Activated T-helper 17 cell treated with anti-CD3 and anti-CD28 coated beads, Interleukin-2, amount 50 U/mL, for 72 hours (primary cell): ENCODE results near the gene WNT5B. TPM values are rescaled to one million over a fixed set of nuclear protein-coding genes. Genes with fewer than 3 reads are reported as not detected.
A peak's percentile ranks its signal among the peaks of the same experiment; 100 is the strongest.

ENCODE experiments used
- ATAC-seq: fragments of 150-1000 bp; cut with Tn5 transposase; replicated peaks from 2 replicates; pipeline ENCODE4 v1.10.0; 2021; ENCODE audit warnings: mild to moderate bottlenecking, moderate library complexity
- H3K27ac Mint-ChIP-seq: one replicate; pipeline ENCODE4 v1.8.0; 2022; ENCODE audit warnings: mixed read lengths
- H3K27me3 Mint-ChIP-seq: one replicate; pipeline ENCODE4 v1.8.0; 2022; ENCODE audit warnings: mixed read lengths
- H3K36me3 Mint-ChIP-seq: one replicate; pipeline ENCODE4 v1.8.0; 2022; ENCODE audit warnings: low read depth, mild to moderate bottlenecking, mixed read lengths
- H3K4me1 Mint-ChIP-seq: one replicate; pipeline ENCODE4 v1.8.0; 2022; ENCODE audit warnings: mixed read lengths
- H3K4me3 Mint-ChIP-seq: one replicate; pipeline ENCODE4 v1.8.0; 2022; ENCODE audit warnings: mild to moderate bottlenecking, mixed read lengths
- H3K9me3 Mint-ChIP-seq: one replicate; pipeline ENCODE4 v1.8.0; 2022; ENCODE audit warnings: mixed read lengths
- total RNA-seq, 2 donors: library from RNA; stranded (reverse); gene quantifications; one replicate each; pipeline ENCODE4 v1.2.3, GENCODE V29; 2022

Gene WNT5B
- total RNA-seq, 2 donors from 2014 or later, result 0.26 to 0.30 TPM

DNA sequence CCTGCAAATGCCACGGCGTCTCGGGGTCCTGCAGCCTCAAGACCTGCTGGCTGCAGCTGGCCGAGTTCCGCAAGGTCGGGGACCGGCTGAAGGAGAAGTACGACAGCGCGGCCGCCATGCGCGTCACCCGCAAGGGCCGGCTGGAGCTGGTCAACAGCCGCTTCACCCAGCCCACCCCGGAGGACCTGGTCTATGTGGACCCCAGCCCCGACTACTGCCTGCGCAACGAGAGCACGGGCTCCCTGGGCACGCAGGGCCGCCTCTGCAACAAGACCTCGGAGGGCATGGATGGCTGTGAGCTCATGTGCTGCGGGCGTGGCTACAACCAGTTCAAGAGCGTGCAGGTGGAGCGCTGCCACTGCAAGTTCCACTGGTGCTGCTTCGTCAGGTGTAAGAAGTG lies 16.8 kb downstream of the WNT5B start:
- Mint-ChIP-seq H3K36me3 (no peaks in the 10 kb centered on the region), H3K27me3 (peaks cover 18% of the 10 kb centered on the region), H3K9me3 (no peaks in the 10 kb centered on the region), H3K27ac (no peak overlapping the region), H3K4me3 (no peak overlapping the region), H3K4me1 (no peaks in the 10 kb centered on the region)
- no peak for ATAC-seq

DNA sequence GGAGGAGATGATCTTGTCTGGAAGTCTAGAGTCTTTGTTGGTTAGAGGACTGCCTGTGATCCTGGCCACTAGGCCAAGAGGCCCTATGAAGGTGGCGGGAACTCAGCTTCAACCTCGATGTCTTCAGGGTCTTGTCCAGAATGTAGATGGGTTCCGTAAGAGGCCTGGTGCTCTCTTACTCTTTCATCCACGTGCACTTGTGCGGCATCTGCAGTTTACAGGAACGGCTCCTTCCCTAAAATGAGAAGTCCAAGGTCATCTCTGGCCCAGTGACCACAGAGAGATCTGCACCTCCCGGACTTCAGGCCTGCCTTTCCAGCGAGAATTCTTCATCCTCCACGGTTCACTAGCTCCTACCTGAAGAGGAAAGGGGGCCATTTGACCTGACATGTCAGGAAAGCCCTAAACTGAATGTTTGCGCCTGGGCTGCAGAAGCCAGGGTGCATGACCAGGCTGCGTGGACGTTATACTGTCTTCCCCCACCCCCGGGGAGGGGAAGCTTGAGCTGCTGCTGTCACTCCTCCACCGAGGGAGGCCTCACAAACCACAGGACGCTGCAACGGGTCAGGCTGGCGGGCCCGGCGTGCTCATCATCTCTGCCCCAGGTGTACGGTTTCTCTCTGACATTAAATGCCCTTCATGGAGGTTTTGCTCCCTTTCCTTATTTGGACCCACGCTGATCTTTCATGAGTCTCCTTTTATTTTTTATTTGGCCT lies 17.7 kb downstream of the WNT5B start:
- Mint-ChIP-seq H3K36me3 (no peaks in the 10 kb centered on the region), H3K4me1 (no peaks in the 10 kb centered on the region), H3K27ac (no peak overlapping the region), H3K9me3 (no peaks in the 10 kb centered on the region), H3K27me3 (peaks cover 20% of the 10 kb centered on the region), H3K4me3 (no peak overlapping the region)
- ATAC-seq, result no peak

- Mint-ChIP-seq H3K27ac (no peak overlapping the region), H3K4me3 (no peak overlapping the region), H3K27me3 (peaks cover 20% of the 10 kb centered on the region), H3K36me3 (no peaks in the 10 kb centered on the region), H3K9me3 (no peaks in the 10 kb centered on the region), H3K4me1 (no peaks in the 10 kb centered on the region)
- no peak for ATAC-seq
Measured at GRCh38 chr12:1647285-1647669, 18.2 kb downstream of the WNT5B start.

DNA sequence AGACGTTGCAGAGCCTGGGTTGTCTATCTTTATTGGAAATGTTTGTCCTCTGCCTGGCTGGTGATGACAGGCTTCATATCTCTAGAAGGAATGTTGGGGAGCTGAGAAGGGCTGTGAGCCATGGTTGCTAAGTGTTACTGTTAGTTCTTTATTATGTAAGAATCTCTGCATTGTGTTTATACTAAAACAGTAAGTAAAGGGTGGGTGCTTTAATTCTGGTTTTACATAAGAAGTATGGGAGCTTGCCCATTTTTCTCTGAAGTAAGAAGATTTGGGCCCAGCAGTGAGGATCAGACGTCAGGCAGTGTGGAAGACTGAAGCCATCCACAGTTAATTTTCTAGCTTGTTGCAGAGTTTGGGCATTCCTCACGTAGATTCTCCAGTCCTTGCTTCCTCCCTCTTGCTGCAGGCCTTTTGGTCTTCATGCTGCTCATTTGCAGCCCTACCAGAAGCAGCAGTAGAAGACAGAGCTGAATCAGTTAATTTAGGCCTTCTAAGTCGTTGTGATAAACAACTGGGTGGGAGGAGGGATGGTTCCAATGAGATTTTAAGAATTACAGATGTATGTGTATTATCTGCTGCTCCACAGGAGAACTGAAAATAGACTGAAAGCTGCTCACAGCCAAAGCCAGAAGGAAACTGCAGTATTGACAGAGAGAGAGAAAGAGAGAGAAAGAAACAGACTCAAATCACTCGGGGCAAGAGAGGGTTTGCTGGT lies 21.4 kb downstream of the WNT5B start:
- no peak for ATAC-seq
- no peaks in the 10 kb centered on the region for H3K36me3 Mint-ChIP-seq
- no peak overlapping the region for H3K27ac Mint-ChIP-seq
- H3K4me1 Mint-ChIP-seq, result peaks cover 4% of the 10 kb centered on the region
- H3K27me3 Mint-ChIP-seq, result peaks cover 20% of the 10 kb centered on the region
- H3K9me3 Mint-ChIP-seq, result no peaks in the 10 kb centered on the region
- H3K4me3 Mint-ChIP-seq, result no peak overlapping the region

DNA sequence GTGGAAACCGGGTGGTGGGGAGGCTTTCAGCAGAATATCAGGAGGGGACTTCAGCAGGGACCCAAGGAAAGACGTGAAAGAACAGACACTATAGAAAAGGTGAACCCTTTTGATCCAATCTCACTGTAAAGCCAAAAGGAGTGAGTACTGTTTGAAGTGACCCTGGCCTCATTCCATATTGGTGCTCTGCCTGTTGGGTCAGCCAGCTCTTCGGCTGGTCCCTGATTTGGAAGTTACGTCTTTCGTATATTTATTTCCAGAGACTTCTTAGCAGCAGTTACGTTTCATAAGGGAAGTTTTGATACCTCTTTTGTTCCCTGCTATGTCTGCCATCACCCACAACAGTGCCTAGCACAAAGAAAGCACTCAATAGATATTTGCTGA lies 21.9 kb downstream of the WNT5B start:
- ATAC-seq, result no peak
- H3K27me3 Mint-ChIP-seq, result peaks cover 20% of the 10 kb centered on the region

GRCh38 chr12:1651946-1652345 lies 22.9 kb downstream of the WNT5B start:
- H3K36me3 Mint-ChIP-seq, result no peaks in the 10 kb centered on the region
- peaks cover 4% of the 10 kb centered on the region for H3K4me1 Mint-ChIP-seq
- H3K27me3 Mint-ChIP-seq, result peaks cover 20% of the 10 kb centered on the region

More for the DNA sequence above, 21.9 kb downstream of the WNT5B start:
- H3K36me3 Mint-ChIP-seq, result no peaks in the 10 kb centered on the region
- H3K27ac Mint-ChIP-seq, result no peak overlapping the region
- H3K9me3 Mint-ChIP-seq, result no peaks in the 10 kb centered on the region
- H3K4me3 Mint-ChIP-seq, result no peak overlapping the region
- peaks cover 4% of the 10 kb centered on the region for H3K4me1 Mint-ChIP-seq

GRCh38 chr12:1655225-1655788 lies 26.3 kb downstream of the WNT5B start:
- H3K9me3 Mint-ChIP-seq, result no peaks in the 10 kb centered on the region
- H3K4me1 Mint-ChIP-seq, result peaks cover 6% of the 10 kb centered on the region
- H3K36me3 Mint-ChIP-seq, result no peaks in the 10 kb centered on the region
- ATAC-seq, result no peak
- H3K4me3 Mint-ChIP-seq, result no peak overlapping the region
- H3K27ac Mint-ChIP-seq, result no peak overlapping the region
- H3K27me3 Mint-ChIP-seq, result peaks cover 3% of the 10 kb centered on the region

More at GRCh38 chr12:1651946-1652345, 22.9 kb downstream of the WNT5B start:
- ATAC-seq, result no peak
- H3K27ac Mint-ChIP-seq, result no peak overlapping the region
- H3K4me3 Mint-ChIP-seq, result no peak overlapping the region
- no peaks in the 10 kb centered on the region for H3K9me3 Mint-ChIP-seq

- H3K9me3 Mint-ChIP-seq, result no peaks in the 10 kb centered on the region
- no peak overlapping the region for H3K27ac Mint-ChIP-seq
- H3K36me3 Mint-ChIP-seq, result no peaks in the 10 kb centered on the region
- no peak overlapping the region for H3K4me3 Mint-ChIP-seq
- no peaks in the 10 kb centered on the region for H3K27me3 Mint-ChIP-seq
- H3K4me1 Mint-ChIP-seq, result peaks cover 10% of the 10 kb centered on the region
- no peak for ATAC-seq
Measured at GRCh38 chr12:1656902-1657301, 27.9 kb downstream of the WNT5B start.

- no peak for ATAC-seq
Measured at GRCh38 chr12:1657688-1658087, 28.7 kb downstream of the WNT5B start.

DNA sequence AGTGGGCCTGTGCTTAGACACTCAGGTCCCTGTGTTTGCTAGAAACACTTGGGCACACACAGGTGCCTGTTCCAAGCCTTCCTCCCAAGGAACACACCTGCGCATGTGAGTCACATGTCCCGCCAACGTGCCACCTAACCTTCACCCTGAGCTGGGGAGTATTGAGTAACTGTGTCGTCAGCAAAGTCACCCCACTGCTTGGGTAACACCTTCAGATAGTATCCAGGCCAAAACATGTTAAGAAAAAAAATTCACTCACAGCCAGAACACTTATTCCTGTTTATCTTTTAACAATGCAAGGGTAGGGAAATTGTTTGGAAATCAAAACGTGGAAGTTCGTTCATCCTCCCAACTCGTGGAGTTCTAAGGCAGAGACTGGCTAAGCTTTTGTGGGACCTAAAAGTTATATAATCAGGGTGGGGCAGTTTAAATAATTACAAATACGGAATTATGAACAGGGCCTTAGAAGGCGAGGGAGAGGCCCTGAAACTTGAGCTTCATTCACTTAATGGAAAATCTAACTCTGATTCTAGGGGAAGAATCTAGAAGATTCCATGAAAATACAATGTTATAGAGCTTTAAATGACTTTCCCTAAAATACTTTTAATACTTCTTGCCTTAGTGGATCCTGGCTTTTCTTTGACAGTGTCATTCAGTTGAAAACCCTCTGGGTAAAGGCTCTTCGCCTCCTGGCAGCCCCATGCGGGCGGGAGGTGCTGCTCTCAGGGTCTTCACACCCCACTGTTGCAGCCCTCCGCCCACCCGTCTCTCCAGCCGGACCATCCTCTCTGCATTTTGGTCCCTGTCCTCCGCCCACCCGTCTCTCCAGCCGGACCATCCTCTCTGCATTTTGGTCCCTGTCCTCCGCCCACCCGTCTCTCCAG lies 31.5 kb downstream of the WNT5B start:
- Mint-ChIP-seq H3K4me1 (peaks cover 13% of the 10 kb centered on the region), H3K27ac (peak overlapping the region; percentile 75)
- peak; percentile 61 for ATAC-seq

More at GRCh38 chr12:1657688-1658087, 28.7 kb downstream of the WNT5B start:
- Mint-ChIP-seq H3K27me3 (no peaks in the 10 kb centered on the region), H3K36me3 (no peaks in the 10 kb centered on the region), H3K4me1 (peaks cover 8% of the 10 kb centered on the region), H3K9me3 (no peaks in the 10 kb centered on the region), H3K27ac (no peak overlapping the region), H3K4me3 (no peak overlapping the region)

GRCh38 chr12:1661553-1662335 lies 32.7 kb downstream of the WNT5B start:
- no peaks in the 10 kb centered on the region for H3K36me3 Mint-ChIP-seq
- peak; percentile 95 for ATAC-seq
- H3K9me3 Mint-ChIP-seq, result peaks cover under 1% of the 10 kb centered on the region
- H3K4me1 Mint-ChIP-seq, result peaks cover 14% of the 10 kb centered on the region
- H3K4me3 Mint-ChIP-seq, result peak overlapping the region; percentile 73
- no peak overlapping the region for H3K27ac Mint-ChIP-seq
- no peaks in the 10 kb centered on the region for H3K27me3 Mint-ChIP-seq

More for the DNA sequence above, 31.5 kb downstream of the WNT5B start:
- Mint-ChIP-seq H3K27me3 (no peaks in the 10 kb centered on the region), H3K4me3 (peak overlapping the region; percentile 55), H3K9me3 (no peaks in the 10 kb centered on the region), H3K36me3 (no peaks in the 10 kb centered on the region)

GRCh38 chr12:1662761-1663439 lies 33.9 kb downstream of the WNT5B start:
- H3K27ac Mint-ChIP-seq, result peak overlapping the region; percentile 82
- H3K27me3 Mint-ChIP-seq, result no peaks in the 10 kb centered on the region
- H3K4me3 Mint-ChIP-seq, result peak overlapping the region; percentile 73
- H3K4me1 Mint-ChIP-seq, result peaks cover 19% of the 10 kb centered on the region
- H3K9me3 Mint-ChIP-seq, result peaks cover 3% of the 10 kb centered on the region
- no peaks in the 10 kb centered on the region for H3K36me3 Mint-ChIP-seq
- no peak for ATAC-seq

DNA sequence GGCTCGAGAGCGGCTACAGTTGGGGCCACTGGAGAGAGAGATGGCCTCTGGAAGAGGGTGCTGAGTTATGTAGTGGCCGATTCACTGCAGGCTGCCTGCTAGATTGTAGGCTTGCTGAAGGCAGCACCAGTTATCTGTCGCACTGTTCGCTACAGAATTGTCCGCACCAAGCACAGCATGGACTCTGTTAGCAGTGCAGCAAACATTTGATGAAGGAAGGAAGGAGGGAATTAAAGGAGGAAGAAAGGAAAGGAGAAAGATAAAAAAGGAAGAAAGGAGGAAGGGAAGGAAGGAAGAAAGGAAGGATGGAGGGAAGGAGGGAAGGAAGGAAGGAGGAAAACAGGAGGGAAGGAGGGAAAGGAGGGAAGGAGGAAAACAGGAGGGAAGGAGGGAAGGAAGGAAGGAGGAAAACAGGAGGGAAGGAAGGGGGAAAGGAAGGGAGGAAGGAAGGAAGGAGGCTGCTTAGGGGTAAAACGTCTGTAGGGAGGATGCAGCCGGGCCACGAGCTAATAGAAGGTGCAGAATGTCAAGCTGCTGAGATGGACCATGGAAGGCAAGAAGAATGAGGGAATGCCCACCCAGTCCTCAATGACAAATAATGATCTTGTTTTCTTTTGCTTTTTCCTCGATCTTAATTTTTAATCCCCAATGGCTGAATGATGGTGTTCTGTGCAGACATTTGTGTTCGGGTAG lies 34.6 kb downstream of the WNT5B start:
- ATAC-seq, result no peak
- H3K27ac Mint-ChIP-seq, result peak overlapping the region; percentile 82
- H3K9me3 Mint-ChIP-seq, result peaks cover 3% of the 10 kb centered on the region
- H3K36me3 Mint-ChIP-seq, result no peaks in the 10 kb centered on the region
- H3K27me3 Mint-ChIP-seq, result no peaks in the 10 kb centered on the region
- peak overlapping the region; percentile 73 for H3K4me3 Mint-ChIP-seq
- peaks cover 23% of the 10 kb centered on the region for H3K4me1 Mint-ChIP-seq
